Measurements from ENCODE around the gene WIPF2.
A peak's percentile ranks its signal among the peaks of the same experiment; 100 is the strongest.

The WIPF2 gene

DNA sequence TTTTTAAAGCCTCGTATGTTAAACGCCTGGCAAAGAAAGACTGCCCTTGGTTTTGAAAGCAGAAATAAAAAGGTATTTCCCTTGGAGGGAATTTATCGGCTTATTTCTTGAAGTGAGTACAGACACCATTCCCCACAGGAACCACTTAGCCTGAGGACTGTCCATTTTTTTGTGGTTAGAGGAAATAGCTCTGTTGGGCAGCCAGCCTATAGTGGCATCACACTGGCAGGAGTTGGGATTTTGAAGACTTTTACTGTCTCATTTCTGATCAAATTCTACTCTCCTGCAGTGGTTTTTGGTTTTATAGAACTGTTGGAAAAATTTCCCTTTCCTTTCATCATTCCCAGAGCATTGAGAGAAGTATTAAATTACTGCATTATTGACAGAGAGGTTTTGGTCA is 34.5 kb downstream of the WIPF2 start:
- no peak for DNase-seq

DNA sequence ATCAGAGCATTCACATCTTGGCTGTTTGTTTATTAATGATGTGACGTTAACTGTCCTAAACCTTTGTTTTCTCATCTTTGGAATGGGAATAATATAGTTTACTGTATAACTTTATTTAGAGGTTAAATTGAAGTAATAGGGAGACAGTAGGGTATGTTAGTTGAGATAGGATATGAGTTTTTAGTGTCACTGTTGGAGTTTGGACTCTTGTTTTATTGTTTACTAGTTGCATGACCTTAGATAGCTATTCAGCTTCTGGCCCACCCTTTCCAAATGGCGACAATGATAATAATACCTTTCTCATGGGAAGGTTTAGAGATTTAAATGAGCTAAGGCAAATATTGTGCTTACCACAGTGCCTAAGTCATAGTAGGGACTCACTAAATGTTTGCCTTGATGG is 40.4 kb downstream of the WIPF2 start:
- no peak for DNase-seq

GRCh38 chr17:40260528-40260927 is 41.4 kb downstream of the WIPF2 start:
- no peak for DNase-seq

DNA sequence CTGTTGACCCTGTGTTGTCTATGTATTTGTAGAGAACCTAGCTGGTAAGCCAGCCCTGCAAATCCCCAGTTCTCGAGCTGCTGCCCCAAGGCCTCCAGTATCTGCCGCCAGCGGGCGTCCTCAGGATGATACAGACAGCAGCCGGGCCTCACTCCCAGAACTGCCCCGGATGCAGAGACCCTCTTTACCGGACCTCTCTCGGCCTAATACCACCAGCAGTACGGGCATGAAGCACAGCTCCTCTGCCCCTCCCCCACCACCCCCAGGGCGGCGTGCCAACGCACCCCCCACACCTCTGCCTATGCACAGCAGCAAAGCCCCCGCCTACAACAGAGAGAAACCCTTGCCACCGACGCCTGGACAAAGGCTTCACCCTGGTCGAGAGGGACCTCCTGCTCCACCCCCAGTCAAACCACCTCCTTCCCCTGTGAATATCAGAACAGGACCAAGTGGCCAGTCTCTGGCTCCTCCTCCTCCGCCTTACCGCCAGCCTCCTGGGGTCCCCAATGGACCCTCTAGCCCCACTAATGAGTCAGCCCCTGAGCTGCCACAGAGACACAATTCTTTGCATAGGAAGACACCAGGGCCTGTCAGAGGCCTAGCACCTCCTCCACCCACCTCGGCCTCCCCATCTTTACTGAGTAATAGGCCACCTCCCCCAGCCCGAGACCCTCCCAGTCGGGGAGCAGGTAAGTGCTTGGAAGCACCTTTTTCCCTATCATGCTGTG is 45.5 kb downstream of the WIPF2 start:
- no peak for DNase-seq

- DNase-seq, result no peak
Observed at GRCh38 chr17:40265337-40265736, 46.2 kb downstream of the WIPF2 start.

- no peak for DNase-seq
Observed at GRCh38 chr17:40266882-40267281, 47.8 kb downstream of the WIPF2 start.

DNA sequence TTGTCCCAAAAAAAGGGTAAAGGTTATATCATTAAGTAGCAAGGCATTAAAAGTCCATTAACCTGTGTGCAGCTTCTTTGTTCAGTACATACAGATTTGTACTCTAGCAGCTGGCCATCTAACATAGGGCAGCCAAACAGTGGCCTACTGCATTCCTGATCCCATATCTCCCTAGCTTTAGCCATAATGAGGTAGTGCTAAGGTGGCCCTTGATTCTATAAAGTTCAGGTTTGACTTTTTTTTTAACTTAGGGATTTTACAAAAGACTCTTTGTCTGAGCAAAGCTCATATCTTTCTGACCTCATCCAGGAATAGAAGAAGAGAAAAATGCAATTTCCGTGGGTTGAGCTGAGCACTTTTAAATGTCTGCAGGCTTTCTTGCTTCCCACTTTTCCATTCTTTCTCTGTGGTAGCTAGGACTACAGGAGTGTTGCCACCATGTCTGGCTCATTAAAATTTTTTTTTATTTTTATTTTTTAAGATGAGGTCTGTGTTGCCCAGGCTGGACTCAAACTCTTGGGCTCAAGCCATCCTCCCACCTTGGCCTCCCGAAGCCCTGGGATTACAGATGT is 49.1 kb downstream of the WIPF2 start:
- DNase-seq, result no peak

DNA sequence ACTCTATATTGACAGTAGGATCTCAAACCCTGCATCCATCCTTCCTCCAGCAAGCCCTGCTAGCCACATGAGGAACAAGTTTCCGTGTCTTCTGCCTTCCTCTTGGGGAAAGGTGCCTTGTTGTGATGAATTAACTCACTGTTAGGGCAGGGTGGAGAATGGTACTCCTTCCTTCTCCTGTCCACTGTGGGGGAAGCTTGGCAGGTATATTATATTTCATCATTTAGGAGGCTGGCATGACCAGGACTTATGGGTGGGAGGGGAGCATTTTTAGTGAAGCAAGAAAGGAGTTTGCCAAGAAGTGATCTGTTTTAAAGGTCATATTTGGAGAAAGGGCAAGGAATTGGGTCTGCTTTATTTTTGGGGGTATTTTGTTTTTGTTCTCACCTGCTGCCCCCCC is 59.3 kb downstream of the WIPF2 start:
- no peak for DNase-seq

GRCh38 chr17:40279402-40279801 is 60.3 kb downstream of the WIPF2 start:
- no peak for DNase-seq

GRCh38 chr17:40281663-40282062 is 62.6 kb downstream of the WIPF2 start:
- DNase-seq, result no peak

DNA sequence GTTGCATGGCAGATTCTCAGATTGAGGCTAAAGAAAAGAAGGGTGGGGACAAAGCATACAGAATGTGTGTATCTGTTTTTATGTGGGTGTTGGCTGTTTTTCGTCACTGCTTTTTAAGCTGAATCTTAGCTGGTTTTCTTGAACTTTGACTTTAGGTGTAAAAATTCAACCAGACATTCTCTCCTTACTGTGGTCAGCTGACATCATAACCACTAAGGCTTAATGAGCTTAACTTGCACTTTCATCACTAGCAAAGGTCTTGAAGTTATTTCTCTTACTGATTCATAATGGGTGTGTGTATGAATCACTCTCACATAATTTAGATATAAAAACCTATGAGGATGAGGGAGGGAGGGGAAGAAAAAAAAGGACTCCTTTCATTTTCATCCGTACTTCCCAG is 64.6 kb downstream of the WIPF2 start:
- DNase-seq, result no peak

DNA sequence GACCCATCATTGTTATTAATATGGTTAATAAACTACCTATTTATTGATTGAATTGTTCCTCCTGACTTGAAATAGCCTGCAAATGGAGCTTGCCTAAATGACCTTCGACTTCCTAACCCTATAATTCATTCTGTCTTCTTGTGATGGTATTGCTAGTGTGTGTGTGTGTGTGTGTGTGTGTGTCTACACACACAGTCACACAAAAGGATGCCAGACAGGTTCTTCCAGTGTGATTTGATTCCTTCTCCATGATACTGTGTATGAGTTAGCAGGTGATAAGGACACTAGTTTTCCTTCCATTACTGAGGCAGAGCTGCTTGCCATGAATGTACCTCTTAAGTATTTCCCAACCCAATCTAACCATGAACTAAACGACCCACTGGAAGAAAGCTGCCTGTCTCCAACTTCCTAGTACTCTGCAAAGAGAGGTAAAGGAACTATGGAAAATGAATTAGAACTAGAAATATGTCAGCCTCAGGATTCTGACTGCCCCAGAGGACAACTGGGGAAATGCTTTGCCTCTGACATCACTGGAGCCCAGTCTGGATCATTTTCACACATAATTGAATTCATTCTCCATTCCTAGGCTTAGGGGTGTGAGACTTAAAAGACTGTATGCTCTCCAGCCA is 65.1 kb downstream of the WIPF2 start:
- no peak for DNase-seq

DNA sequence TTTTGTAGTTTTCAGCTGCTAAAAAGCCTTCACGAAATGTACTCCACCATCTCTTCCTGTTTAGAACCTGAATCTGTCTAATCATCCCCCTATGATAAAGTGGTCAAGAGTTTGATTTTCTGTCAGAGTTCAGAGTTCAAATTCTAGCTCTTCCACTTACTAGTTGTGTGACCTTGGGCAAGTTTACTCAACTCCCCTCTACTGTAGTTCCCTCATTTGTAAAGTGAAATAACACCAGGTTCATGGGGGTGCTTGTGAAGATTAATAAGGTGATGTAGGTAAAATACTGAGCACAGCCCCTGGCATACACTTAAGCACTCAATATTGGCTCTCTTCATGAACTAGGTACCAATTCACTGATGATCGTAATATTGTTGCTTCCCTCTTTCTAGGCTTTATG is 67.4 kb downstream of the WIPF2 start:
- DNase-seq, result no peak

GRCh38 chr17:40287159-40287493 is 68.0 kb downstream of the WIPF2 start:
- no peak for DNase-seq

DNA sequence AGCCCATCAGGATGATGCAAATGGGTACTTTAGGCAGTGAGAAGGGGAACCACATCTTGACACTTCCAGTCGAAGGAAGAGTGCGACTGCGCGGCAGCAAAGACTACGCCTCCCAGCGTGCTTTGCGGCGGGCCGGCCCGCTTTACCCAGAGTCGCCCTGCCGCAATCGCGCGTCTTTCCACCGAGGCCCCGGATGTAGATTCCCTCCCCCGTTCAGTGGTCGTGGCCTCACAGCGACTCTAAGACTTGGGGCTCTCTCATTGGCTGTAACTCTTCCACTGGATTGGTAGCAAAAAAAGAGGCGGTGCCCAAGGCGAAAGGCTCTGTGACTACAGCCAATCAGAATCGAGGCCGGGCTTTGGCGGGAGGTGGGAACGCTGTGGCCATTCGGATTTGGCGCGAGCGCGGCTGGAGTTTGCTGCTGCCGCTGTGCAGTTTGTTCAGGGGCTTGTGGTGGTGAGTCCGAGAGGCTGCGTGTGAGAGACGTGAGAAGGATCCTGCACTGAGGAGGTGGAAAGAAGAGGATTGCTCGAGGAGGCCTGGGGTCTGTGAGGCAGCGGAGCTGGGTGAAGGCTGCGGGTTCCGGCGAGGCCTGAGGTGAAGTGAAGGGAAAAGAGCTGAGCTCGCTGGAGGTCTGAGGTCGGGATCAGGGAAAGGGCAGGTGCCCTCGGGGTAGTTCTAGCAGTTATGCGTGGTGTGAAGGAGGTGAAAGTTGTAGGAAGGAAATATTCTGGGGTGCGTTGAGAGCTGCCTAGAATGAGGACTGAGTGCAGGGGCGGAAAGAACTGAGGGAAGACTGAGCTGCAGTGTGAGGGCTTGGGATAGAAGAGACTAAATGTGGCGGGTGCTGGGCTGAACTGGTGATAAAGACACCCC is 68.6 kb downstream of the WIPF2 start, which contains the start of gene CDC6:
Gene CDC6 (plus strand): TSS at position 386 of the 876 bp plus-strand sequence. CDS start 1,542 bp downstream, outside the sequence.
- DNase-seq, result peak; percentile 98

DNA sequence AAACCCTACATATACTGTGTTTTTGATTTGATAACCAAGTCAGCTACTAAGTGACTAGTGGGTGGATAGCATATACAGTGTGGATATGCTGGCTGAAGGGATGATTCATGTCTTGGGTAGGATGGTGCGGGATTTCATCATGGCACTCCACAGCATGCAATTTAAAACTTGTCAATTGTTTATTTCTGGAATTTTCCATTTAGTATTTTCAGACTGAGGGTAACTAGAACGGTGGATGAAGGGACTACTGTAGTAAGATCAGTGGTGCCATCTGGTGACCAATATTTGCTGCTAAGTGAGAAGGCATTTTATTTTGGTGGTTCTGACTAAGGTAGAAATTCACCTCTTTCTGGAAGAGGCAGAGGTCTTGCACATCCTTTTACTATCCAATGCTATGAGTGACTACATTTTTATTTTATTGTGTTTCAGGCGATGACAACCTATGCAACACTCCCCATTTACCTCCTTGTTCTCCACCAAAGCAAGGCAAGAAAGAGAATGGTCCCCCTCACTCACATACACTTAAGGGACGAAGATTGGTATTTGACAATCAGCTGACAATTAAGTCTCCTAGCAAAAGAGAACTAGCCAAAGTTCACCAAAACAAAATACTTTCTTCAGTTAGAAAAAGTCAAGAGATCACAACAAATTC is 71.7 kb downstream of the WIPF2 start:
- DNase-seq, result peak; percentile 37

DNA sequence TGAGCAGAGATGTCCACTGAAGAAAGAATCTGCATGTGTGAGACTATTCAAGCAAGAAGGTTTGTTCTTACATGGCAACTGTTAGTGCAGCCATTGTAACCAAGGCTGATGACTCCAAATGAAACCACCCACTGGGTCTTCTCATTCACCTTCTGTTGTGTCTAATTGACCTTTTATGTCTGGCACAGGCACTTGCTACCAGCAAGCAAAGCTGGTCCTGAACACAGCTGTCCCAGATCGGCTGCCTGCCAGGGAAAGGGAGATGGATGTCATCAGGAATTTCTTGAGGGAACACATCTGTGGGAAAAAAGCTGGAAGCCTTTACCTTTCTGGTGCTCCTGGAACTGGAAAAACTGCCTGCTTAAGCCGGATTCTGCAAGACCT is 72.2 kb downstream of the WIPF2 start:
- DNase-seq, result no peak

DNA sequence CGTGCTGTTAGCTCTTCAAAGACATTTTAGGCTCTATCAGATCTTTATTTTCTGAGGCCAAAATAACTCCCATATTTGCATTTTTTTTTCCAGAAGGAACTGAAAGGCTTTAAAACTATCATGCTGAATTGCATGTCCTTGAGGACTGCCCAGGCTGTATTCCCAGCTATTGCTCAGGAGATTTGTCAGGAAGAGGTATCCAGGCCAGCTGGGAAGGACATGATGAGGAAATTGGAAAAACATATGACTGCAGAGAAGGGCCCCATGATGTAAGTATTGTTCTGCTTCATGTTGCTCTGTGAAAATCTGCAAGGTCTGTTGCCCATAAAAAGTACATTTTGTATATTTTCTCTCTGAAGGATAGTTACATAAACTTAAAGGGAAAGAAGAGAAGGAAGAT is 74.3 kb downstream of the WIPF2 start:
- DNase-seq, result no peak

- no peak for DNase-seq
Observed at GRCh38 chr17:40295488-40296436, 76.7 kb downstream of the WIPF2 start.

DNA sequence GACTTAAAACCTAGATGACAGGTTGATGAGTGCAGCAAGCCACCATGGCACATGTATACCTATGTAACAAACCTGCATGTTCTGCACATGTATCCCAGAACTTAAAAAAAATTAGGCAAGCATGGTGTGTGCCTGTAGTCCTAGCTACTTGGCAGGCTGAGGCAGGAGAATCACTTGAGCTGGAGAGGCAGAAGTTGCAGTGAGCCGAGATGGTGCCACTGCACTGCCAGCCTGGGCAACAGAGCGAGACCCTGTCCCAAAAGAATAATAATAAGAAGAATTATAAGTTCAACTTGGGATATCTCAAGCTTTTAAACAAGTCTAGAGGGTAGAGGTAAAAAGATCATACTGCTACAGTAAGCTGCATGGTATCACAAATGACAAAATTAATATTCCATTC is 78.4 kb downstream of the WIPF2 start:
- DNase-seq, result no peak

DNA sequence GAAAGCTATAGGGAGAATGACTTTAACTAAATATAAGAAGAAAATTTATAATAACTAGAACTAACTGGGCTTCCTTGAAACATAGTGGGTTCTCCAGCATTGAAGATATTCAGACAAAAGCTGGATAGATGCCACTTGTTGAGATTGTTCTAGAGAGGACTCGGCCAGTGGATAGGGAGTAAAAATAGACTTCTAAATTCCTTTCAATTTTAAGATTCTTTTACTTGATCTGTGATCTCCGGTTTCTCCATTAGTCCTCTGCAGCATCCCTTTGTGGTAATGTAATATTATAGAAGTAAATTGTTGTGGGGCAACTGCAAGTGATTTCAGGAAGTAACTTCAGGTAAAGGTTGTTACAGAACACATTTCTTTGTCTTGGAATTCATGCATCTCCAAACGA is 79.6 kb downstream of the WIPF2 start:
- no peak for DNase-seq

All from NCI-H524 treated with DMSO at 0.1 percent for 48 hours (cell line).